GM12891 (cell line): ENCODE results near the gene ESR1.

Experiments used
- POLR2A ChIP-seq: IDR thresholded peaks from 2 replicates; pipeline ENCODE4 v1.6.1; 2011; ENCODE audit warnings: low read depth, low read length, control low read depth
- POLR2AphosphoS5 ChIP-seq: IDR thresholded peaks from 2 replicates; pipeline ENCODE4 v1.6.1; 2011; ENCODE audit warnings: low read depth, low read length, control low read depth
- SPI1 ChIP-seq: IDR thresholded peaks from 2 replicates; pipeline ENCODE4 v1.6.1; 2011; ENCODE audit warnings: low read depth, low read length, control low read depth

GRCh38 chr6:151975795-151976194, 168.3 kb downstream of the ESR1 start:
- TF ChIP-seq POLR2AphosphoS5: no peak
- TF ChIP-seq POLR2A: no peak
- no peak for TF ChIP-seq SPI1
